Right lobe of liver (tissue), 6 donors: ENCODE results near the gene RPTOR. TPM values are rescaled to one million over a fixed set of nuclear protein-coding genes. Genes with fewer than 3 reads are reported as not detected.

ENCODE experiments used
- ATAC-seq, 4 donors: fragments of 200-7000 bp; cut with Tn5 transposase; one replicate each; pipeline ENCODE4 v1.9.1; 2020; ENCODE audit warnings: mild to moderate bottlenecking in 4 of 4, moderate library complexity in 4 of 4
- DNase-seq, 3 donors: peaks; one replicate each; pipeline ENCODE4 v3.0.0-alpha.2; 2020
- H3K27ac ChIP-seq, 3 donors: fragments of 200-600 bp; one replicate each; pipeline ENCODE4 v1.8.0; 2022
- H3K27me3 ChIP-seq, 2 donors: fragments of 200-600 bp; one replicate each; pipeline ENCODE4 v1.8.0; 2022
- H3K36me3 ChIP-seq, 4 donors: fragments of 200-600 bp; sonication (generic) in 1 of 4; one replicate each; pipeline versions ENCODE4 v1.5.1 to v1.8.0; 2017 to 2022; ENCODE audit warnings: control low read depth in 1 of 4
- H3K4me1 ChIP-seq, 4 donors: fragments of 200-600 bp; sonication (generic) in 1 of 4; one replicate each; pipeline versions ENCODE4 v1.5.1 to v1.8.0; 2017 to 2022; ENCODE audit warnings: control low read depth in 1 of 4
- H3K4me3 ChIP-seq, 3 donors: fragments of 200-600 bp; one replicate each; pipeline ENCODE4 v1.8.0; 2022
- H3K9me3 ChIP-seq, 4 donors: fragments of 200-600 bp; sonication (generic) in 1 of 4; one replicate each; pipeline versions ENCODE4 v1.5.1 to v1.8.0; 2017 to 2022; ENCODE audit warnings: control low read depth in 1 of 4
- CTCF ChIP-seq, 4 donors: fragments of 200-600 bp in 3 of 4; fragments of 450-650 bp in 1 of 4; IDR thresholded peaks; one replicate each; pipeline versions ENCODE4 v1.5.1 to v1.8.0; 2016 to 2022; ENCODE audit warnings: antibody characterized with exemption in 4 of 4, mild to moderate bottlenecking in 2 of 4
- POLR2A ChIP-seq: fragments of 450-650 bp; IDR thresholded peaks from one replicate; pipeline ENCODE4 v1.6.1; 2017; ENCODE audit warnings: antibody characterized with exemption, mild to moderate bottlenecking
- WGBS: methylation state at CpG from one replicate; pipeline ENCODE4 v1.1.6; 2018; ENCODE audit warnings: low coverage, low lambda C conversion rate; ENCODE audit not compliant: insufficient coverage; ENCODE audit errors: missing lambda C conversion rate; 5-methylcytosine and 5-hydroxymethylcytosine counted together
- intact Hi-C, 2 donors: fragments of 100-400 bp; cut with DNase I; formaldehyde crosslinking; loops; one replicate each; pipeline versions ENCODE4 v1.11.2 to v1.14.1; 2022
- total RNA-seq, 6 experiments: library from RNA; depleted of rRNA in 2 of 6; stranded (reverse); fragments of >200 nt in 2 of 6; fragmentation: NEBNext Ultra II Directional in 3 of 6; extraction: Animal tissue kit (Norgen Biotek cat#: 25700) in 3 of 6; gene quantifications; one replicate each; pipeline versions ENCODE4 v1.1.0 to v1.2.4, GENCODE V29; 2016 to 2023
- donor health status: DM: no; HTN: yes; CAD: no.
- donor health status: DM: no; HTN: no; CAD: no.
- donor health status: DM: no; HTN: no; CAD: no.
- donor health status: DM: no; HTN: yes; CAD: no.
- donor health status: DM: no; HTN: yes; CAD: no.

Gene RPTOR
- total RNA-seq, 6 experiments from 2014 or later, result 13.1 to 24.0 (median 15.5) TPM

GRCh38 chr17:80663781-80664206 lies 119.2 kb downstream of the RPTOR start:
- no peak for DNase-seq
- H3K9me3 ChIP-seq, result no peaks in the 10 kb centered on the region
- WGBS, result 64% methylated on average over 2 of the region's 11 CpGs
- no peaks in the 10 kb centered on the region for H3K36me3 ChIP-seq
- H3K4me3 ChIP-seq, result no peak overlapping the region
- H3K27ac ChIP-seq, result no peak overlapping the region
- no peak for TF ChIP-seq CTCF (IDR thresholded peaks at IDR 0.05)
- no peak for TF ChIP-seq POLR2A
- peaks cover 0 to 6% (median 0%) of the 10 kb centered on the region in 4 donors for H3K4me1 ChIP-seq
- intact Hi-C loops, result no loop called here
- no peaks in the 10 kb centered on the region for H3K27me3 ChIP-seq
- ATAC-seq, result peak in 1 of 4 donors; percentile 10

- DNase-seq (no peak), ATAC-seq (no peak)
- intact Hi-C loops, result no loop called here
- no peak overlapping the region for H3K4me3 ChIP-seq
- no peaks in the 10 kb centered on the region for H3K36me3 ChIP-seq
- peaks cover 0 to 6% (median 0%) of the 10 kb centered on the region in 4 donors for H3K4me1 ChIP-seq
- H3K27ac ChIP-seq, result no peak overlapping the region
- TF ChIP-seq POLR2A (no peak), CTCF (IDR thresholded peaks at IDR 0.05) (no peak)
- H3K27me3 ChIP-seq, result no peaks in the 10 kb centered on the region
- H3K9me3 ChIP-seq, result no peaks in the 10 kb centered on the region
- 48% methylated on average over 7 of the region's 7 CpGs for WGBS
Measured at GRCh38 chr17:80664217-80664790, 119.7 kb downstream of the RPTOR start.

GRCh38 chr17:80665792-80666191 lies 121.2 kb downstream of the RPTOR start:
- Histone ChIP-seq H3K9me3 (no peaks in the 10 kb centered on the region), H3K27me3 (no peaks in the 10 kb centered on the region), H3K4me1 (peaks cover 0 to 6% (median 0%) of the 10 kb centered on the region in 4 donors), H3K4me3 (no peak overlapping the region), H3K36me3 (no peaks in the 10 kb centered on the region), H3K27ac (no peak overlapping the region)
- DNase-seq, result no peak
- peak in 1 of 4 donors; percentile 40 for ATAC-seq
- intact Hi-C loops, result no loop called here
- no peak for TF ChIP-seq CTCF (IDR thresholded peaks at IDR 0.05)
- no peak for TF ChIP-seq POLR2A
- 70% methylated on average over 11 of the region's 11 CpGs for WGBS

DNA sequence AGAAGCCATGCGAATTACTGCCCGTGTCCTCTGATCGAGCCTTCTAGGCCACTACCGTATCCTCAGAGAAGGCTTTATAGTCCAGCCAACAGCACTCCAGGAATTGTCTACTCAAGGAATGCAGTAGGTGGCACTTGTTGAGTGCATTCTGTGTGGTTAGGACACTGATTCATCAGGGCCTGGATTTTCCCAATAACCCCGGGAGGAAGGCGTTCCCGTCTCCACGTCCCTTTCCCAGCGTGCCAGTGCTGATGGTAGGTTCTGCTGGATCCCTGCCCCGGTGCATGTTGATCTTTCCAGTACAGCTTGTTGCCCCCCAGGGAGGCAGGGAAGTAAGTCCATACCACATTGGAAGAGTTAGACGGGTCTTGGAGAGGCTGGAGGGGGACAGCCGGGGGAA lies 122.2 kb downstream of the RPTOR start:
- no peak for DNase-seq
- TF ChIP-seq CTCF (IDR thresholded peaks at IDR 0.05) (no peak), POLR2A (no peak)
- Histone ChIP-seq H3K36me3 (no peaks in the 10 kb centered on the region), H3K9me3 (no peaks in the 10 kb centered on the region), H3K4me3 (no peak overlapping the region), H3K27ac (no peak overlapping the region), H3K4me1 (peaks cover 0 to 15% (median 0%) of the 10 kb centered on the region in 4 donors), H3K27me3 (no peaks in the 10 kb centered on the region)
- intact Hi-C loops, result no loop called here
- ATAC-seq, result no peak
- WGBS, result 89% methylated on average over 10 of the region's 12 CpGs
